Fibroblast of skin of back (primary cell): ENCODE data around the gene DNAL1.
A peak's percentile ranks its signal among the peaks of the same experiment; 100 is the strongest.

ENCODE experiments used
- DNase-seq: peaks from one replicate; pipeline ENCODE4 v3.0.0-alpha.2; 2013

DNAL1 gene

DNA sequence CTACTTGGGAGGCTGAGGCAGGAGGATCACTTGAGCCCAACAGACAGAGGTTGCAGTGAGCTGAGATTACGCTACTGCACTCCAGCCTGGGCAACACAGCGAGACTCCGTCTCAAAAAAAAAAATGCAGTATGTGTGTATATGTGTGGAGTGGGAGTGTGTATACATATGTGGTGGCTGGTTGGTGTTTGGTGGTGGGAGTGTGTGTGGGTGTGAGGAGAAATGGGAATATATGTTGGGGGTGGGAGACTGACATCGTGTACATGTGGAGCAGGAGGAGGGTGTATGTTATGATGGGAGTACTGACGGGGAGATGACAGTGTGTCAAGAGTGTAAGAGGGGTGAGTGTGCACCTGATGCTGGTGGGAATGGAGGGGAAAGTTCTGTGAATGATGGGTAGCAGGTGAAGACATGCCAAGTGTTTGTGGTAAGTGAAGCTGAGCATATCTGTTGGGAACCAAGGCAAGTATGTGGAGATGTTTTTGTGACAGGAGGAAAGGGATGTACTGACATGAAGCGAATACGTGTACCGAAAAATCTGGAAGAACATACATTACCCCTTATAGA, 65.2 kb downstream of the DNAL1 start:
- DNase-seq: no peak

DNA sequence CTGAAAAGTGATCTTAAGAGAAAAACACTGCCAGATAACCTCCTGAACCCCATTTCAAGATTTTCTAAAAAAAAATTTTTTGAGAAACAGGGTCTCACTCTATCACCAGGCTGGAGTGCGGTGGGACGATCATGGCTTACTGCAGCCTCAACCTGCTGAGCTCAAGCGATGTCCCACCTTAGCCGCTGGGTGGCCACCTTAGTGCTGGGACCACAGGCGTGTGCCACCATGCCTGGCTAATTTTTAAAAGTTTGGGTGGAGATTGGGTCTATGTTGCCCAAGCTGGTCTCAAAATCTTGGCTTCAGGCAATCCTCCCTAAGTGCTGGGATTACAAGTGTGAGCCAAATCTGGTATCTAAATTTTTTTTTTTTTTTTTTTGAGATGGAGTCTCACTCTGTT, 66.0 kb downstream of the DNAL1 start:
- DNase-seq: no peak

DNA sequence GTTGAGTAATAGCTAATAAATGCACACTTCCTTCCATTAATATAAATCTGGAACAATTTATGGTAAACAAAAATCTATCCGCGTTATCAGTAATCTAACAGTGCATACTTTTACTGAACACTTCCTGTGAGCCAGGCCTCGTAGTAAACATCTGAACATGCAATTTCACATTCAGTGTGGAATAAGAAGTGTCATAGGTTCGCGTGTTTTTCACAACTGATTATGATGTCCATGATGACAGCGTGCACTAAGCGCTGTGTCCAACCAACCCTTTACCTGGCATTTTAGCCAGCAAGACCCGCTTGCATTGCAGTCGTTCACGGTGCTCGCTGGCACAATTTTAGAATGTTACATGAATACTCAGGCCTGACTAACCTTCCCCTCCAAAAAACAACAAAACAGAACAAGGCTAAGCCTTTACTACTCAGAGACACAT, 67.3 kb downstream of the DNAL1 start:
- no peak for DNase-seq

- DNase-seq: peak; percentile 12
Observed at GRCh38 chr14:73712540-73713180, 67.9 kb downstream of the DNAL1 start.

DNA sequence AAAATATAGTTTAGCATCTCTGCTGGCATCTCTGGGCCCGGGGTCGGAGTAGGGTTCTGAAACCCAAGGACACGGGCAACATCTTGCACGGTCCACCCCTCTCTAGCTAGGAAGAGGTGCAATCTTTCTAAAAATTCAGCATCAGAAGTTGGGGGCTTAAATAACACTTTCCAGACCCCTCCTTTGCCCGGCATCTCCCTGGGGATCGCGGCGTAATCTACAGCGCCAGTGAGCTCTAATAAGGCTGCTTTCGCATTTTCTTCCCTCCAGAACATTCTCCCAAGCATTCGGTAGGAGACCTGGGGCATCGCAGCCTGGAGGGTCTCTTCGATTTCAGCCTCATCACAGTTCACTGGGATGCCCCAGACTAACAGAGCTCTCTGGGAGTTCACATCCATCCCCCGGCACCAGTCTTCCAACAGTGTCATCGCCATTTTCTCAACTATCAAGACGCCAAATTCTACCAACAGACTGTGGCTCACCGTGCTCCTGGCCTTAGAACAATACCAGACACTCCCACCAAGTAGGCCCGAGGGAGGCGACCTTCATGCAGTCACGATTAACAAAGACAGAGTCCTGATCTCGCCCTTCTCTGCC, 68.5 kb downstream of the DNAL1 start:
- DNase-seq: no peak

DNA sequence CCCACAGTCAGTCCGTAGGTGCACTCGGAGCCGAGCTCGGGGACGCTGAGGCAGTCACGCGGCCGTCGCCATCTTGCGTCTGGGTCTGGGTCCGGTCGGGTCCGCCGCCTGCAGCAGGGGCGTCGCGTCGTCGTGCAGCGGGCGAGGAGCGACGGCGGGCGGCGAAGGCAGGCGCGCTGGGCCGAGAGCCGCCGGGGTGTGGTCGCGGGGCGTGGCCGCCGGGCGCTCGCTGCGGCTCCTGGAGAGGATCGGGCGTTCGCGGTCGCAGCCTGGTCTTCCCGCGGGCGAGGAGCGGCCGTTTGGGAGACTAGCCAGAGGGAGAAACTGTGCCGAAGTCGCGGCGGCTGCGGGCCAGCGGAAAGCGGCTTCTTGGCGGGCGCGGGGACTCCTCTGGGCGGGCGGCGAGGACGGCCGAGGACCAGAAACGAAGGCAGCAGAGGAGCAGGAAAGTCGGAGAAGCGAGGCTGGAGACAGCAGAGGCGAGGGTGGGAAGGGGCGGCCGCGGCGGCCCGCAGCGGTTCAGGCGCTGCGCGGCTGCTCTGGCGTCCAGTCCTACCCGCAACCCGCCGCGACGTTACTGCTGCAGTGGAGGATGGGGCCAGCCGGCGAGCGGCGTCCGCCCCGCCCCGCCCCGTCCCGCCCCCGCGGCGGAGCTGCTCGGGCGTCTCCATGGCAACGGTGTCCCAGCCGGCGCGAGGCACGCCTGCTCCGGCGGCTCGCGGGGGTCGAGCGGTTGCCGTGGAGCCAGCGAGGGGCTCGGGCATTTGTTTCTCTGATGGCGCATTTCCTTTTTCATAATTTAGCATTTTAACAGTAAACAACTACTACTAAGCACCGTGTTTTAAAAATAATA, 69.2 kb downstream of the DNAL1 start, which contains the start of gene PNMA1:
PNMA1 (minus strand) TSS at position 582 of the 853 bp plus-strand sequence. CDS start 745 bp downstream, outside the sequence.
- DNase-seq: peak; percentile 82

DNA sequence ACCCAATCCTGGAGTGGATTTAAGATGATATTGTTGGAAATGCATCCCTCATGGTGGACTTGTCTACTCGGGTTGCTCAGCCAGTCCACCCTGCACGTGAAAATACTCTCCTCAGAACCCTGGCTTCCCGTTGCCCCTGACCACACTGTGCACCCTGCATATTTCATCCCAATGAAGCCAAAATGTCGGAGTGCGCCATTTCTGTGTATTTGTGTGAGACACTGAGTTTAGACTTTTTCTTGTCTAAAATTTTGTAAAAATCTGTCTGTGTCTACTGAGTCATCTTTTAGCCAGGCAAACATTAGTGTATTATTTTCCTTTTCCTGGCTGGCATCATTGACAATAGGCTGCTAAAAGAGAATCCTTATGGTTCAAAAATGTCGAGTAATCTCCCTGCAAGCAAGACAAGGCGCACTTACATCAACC, 69.9 kb downstream of the DNAL1 start:
- DNase-seq: peak; percentile 21

DNA sequence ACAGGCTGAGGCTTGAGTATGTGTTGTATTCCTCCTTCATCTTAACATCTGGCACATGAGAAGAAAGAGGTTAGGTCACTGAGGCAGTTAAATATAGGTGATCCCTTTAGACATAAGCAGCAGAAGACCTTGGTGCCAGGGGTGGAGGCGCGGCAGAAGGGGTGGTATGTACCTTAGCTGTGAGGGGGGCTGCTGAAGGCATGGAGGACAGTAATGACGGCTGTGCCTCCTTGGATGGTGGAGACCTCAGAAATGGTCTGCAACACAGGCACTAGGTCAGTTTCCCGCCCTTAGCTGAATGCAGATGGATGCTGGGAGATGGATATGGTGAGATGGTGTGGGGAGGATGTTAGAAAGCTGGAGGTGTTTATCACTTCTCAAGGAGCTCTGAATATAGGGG, 70.9 kb downstream of the DNAL1 start:
- no peak for DNase-seq

DNA sequence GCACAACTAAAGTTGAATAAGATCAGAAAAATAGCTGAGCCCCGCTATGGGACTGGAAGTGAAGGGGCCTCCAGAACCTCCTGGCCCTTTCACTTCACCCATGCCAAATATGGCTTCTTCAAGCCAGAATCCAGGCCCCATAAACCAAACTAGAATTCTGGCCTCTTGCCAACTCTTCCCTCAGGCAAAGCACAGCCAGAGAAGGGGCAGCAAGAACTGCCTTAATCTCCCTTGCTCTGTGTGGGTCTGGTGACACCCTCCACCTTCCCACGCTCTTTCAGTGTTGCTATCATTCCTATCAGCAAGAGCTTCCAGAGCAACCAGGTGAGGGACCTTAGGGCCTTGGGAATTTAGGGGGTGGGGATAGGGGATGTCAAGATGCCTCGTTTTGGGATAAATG, 72.5 kb downstream of the DNAL1 start:
- no peak for DNase-seq

GRCh38 chr14:73717711-73718417, 73.1 kb downstream of the DNAL1 start:
- no peak for DNase-seq

GRCh38 chr14:73718418-73719251, 73.8 kb downstream of the DNAL1 start:
- no peak for DNase-seq

DNA sequence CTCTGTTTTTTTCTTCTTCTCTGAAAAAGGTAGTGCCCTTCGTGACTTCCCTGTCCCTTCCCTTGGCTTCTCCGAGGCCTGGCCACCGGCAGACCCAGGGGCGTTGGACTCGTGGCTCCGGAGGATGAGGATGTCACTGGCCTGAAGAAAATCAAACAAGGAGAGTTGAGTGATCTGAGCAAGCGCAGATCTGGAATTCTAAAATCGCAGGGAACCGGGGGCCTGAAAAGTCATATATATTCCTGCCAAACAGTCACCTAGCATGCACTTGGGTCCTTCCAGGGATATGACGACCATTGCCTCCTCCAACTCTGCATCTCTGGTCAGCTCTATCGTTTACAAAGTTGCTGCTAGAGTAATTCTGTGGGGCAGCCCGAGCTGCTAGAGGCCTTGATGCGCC, 74.6 kb downstream of the DNAL1 start:
- DNase-seq: no peak

DNA sequence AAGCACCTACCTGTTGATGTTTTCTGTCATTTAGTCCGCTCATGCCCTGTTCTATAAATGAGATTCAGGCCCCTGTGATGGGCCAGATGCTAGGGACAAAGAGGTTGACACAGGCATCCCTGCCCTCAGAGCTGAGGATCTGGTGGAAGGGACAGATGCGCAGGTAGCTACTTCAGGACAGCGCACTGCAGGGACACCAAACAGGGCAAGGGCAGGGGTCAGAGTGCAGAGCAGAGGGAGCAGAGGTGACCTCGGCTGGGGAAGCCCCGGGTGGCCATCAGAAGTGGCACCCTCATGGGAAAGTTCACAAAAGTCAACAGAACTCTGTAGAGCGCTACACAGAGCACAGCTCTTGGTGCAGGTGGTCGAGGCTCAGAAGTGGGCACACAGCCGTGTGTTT, 75.0 kb downstream of the DNAL1 start:
- no peak for DNase-seq

- no peak for DNase-seq
Observed at GRCh38 chr14:73720636-73721035, 75.8 kb downstream of the DNAL1 start.

DNA sequence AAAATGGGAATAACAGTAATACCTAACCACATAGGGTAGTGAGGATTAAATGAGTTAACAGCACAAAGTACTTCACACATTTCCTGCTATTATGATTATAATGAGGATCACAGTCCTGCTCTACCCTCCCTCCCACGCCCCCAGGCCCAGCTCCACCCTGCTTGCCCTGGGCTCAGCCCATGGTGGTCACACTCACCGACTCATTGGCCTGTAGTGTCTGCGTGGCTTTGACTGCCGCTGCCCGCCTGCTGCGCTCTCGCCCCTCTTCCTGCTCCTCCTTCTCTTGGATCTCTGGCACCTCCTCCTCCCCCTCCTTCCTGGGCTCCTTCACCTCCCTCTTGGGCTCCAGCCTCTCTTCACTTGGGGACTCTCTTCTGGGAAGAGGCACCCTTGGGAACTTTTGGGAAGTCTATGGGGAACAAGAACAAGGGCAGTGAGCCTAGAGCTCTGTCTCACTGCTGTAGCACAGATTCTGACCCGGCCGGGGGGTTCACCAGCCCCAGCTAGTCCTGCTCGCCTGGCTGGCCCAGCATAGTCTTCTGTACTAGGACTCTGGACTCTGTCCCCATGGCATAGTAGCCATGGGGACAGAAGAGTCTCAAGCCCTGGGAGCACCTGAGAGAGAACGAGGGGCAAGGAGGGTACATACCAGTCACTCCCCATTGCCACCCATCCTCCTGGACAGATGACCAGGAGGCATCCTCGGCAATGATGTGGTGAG, 76.5 kb downstream of the DNAL1 start:
- no peak for DNase-seq

GRCh38 chr14:73722581-73722980, 77.8 kb downstream of the DNAL1 start:
- no peak for DNase-seq

DNA sequence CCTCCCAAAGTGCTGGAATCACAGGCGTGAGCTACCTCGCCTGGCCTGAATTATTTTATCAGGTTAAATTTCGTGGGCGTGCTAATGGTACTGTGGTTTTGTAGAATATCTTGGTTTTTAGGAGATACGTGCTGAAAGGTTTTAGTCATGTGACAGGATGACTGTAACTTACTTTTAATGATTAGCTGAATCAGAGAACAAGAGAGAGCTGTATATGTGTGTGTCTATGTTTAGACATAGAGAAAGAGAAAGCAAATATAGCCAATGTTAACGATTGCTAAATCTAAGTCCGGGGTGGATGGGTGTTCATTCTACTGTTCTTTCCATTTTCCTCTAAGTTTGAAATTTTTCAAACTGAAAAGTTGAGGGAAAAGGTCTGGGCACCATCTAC, 78.6 kb downstream of the DNAL1 start:
- no peak for DNase-seq

DNA sequence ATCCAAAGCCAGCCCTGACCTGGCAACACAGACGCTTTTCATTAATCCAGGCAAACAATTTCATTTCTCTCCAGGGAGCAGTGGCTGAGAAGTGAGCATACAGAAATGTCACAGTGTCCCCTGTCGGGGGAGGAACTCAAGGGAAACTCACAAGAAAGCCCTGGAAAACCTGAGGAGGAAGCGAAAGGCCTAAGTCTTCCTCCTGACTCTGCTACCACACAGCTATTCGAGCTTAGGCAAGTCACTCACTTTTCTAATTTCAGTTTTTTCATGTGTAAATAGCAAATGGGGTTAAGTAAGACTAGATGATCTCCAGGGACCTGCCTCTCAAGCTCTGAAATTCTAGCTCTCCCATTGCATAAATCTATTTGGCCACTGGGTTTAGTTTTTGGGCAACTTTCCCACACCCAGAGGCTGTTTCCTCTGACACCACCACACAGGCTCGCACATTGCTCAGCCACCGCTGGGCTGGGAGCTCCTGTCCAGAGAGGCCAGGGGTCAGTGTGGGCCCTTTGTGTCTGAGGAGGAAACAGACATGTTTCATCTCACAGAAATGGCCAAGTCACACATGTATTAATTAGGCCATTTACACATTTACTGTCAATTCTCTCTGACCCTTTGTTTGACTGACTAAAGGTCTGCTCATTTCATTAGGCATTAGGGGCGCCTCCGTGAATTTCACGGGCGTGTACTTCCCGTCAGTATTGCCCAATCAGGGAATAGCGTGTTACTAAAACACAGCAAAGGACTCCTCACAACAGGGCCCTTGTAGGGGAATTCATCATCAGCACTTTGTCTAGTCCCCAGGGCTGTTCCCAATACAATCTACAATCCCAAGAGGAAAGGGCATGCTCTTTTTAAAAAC, 79.2 kb downstream of the DNAL1 start:
- DNase-seq: peak; percentile 96

DNA sequence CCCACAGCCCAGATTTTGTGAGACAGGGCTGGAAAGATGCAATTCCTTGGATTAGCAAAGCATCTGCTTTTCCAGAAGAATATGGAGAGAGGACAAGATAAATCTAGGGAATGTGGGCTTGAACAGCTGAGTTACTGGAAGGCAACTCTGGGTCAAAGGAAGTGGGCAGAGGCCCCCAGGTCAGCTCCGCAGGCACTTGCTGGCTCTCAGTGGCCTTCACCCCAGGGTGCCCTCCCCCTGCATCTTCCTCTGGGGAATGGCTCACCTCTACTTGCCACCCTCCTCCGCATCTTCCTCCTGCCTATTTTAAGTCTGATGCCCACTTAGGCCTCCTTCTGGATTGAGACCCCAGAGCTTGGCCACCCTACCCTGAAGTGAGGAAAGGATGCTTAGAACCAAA, 79.9 kb downstream of the DNAL1 start:
- DNase-seq: no peak
